ENCODE data around the gene NYNRIN.

Gene NYNRIN

GRCh38 chr14:24456980-24457379 lies 58.2 kb downstream of the NYNRIN start:
- DNase-seq (ENCODE audit: low read depth in 2 of 2), result no peak

DNA sequence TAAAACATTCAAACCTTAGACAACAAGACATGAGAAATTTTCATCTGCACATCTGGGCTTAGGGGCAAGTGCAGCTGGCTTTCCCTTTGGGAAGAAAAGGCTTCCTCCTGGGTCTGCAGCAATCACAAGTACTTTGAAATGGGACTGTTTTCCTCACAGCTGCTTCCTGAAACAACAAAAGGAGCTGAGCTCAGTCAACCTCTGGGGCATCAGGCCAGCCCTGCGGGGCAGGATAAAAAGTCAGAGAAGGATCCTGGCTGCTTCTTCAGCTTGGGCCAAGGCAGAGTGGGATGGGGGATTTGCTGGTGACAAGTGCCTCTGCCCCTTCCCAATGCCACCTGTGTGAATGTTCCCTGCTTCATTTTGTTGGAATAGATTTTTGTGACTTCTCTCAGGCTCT lies 59.9 kb downstream of the NYNRIN start:
- no peak for DNase-seq (ENCODE audit: low read depth in 2 of 2)

GRCh38 chr14:24459331-24459730 lies 60.5 kb downstream of the NYNRIN start:
- no peak for DNase-seq (ENCODE audit: low read depth in 2 of 2)

GRCh38 chr14:24461336-24461735 lies 62.5 kb downstream of the NYNRIN start:
- DNase-seq (ENCODE audit: low read depth in 2 of 2), result no peak

DNA sequence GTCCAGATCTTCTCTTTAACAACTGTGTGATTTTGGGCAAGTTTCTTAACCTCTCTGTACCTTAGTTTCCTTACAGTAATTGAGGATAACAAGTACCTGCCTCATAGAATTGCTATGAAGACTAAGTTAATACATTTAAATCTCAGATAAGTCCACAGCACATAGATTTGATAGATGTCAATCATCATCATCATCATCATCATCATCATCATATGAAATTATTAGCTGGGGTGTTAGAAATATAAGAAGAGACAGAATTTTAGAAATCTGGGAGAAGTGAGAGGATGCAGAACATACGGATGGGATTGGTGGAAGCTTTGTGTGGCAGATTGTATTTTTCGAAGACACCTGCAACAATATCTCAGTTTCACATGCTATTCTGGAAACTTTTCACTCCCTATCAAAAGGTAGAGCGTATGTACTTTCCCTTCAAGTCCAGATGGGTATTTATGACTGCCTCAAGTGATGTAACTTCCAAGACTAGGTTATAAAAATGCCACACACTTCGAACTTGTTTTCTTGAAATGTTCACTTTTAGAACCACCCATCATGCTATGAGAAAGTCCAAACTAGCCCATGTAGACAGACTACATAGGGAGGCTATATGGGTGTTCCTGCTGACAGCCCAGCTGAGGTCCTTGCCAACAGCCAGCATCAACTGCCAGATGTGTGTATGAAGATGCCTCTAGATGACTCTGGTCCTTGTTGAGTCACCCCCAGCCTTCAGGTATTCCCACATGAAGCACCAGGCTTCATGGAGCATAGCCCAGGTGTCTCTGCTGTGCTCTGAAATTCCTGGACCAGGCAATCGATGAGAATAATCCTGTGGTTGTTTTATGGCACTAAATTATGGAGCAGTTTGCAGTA lies 64.4 kb downstream of the NYNRIN start:
- DNase-seq (ENCODE audit: low read depth in 2 of 2), result no peak

DNA sequence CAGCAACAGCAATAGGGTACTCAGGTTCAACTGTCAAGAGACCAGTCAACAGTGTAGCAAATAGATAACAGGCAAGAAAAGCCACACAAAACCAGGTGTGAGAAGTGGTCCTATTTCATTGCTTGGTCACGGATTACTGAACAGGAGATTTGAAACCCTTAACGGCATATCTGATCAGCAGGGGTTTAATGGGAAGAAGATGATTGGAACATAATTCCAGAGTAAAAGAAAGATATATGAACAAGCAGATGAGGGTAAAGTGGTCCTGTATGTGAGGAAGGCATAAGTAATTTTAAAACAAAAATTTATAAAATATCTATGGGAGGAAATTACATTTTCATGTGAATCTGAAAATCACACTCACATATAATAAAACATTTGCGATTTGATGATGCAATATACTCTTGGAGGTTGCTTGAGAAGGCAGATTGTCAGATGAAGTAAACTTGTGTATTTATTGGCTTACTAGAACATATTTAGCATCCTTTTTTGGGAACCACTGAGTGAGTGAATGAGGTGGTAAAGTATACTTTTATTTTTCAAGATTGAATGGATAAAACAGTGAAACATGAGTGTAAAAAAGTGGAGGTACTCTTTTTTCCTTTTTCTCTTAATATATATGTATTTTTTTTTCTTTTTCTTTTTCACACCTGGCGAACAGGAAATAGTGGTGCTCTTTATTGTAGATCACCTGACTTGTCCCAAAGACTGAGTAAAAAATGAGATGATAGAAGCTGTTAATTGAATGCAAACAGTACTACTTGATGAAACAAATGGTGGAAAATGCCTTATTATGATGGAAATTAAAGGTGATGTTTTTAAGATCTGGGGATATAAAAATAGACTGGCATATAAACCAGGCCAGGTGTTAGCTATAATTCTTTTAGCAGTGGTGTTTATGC lies 65.3 kb downstream of the NYNRIN start:
- DNase-seq (ENCODE audit: low read depth in 2 of 2), result no peak

- DNase-seq (ENCODE audit: low read depth in 2 of 2), result no peak
Measured at GRCh38 chr14:24465368-24465767, 66.6 kb downstream of the NYNRIN start.

DNA sequence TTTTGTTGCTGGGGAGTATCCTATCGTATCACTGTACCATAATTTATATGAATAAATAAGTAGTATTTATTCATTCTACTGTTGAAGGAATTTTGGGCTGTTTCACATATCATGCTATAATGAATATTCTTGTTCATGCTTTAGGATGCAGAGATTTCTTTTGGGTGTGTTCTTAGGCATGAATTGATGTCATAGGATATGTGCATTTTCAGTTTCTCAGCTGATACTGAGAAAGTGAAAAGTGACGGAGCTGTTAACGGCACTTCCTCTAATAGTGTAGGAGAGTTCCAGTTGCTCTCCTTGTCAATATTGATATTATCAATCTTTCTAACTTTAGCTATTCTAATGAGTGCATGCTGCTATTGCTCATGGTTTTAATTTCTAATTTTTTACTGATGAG lies 67.0 kb downstream of the NYNRIN start:
- DNase-seq (ENCODE audit: low read depth in 2 of 2), result no peak
